Spleen (tissue), 11 donors: ENCODE data around the gene RERE. TPM values are rescaled to one million over a fixed set of nuclear protein-coding genes. Genes with fewer than 3 reads are reported as not detected.
"Not testable (repeated sequence)": the region's sequence is repeated elsewhere in the genome, so short reads cannot be mapped to it uniquely, and the experiment has no call there.

ENCODE experiments used
- DNase-seq: peaks from one replicate; pipeline ENCODE4 v3.0.0-alpha.2; 2020
- H3K27ac ChIP-seq, 8 donors: fragments of 200-600 bp; sonication (generic) in 7 of 8; 1 replicate in 4 of 8; 2 replicates in 4 of 8; pipeline versions ENCODE4 v1.5.0 to v1.8.0; 2016 to 2021; ENCODE audit warnings: inconsistent platforms in 4 of 8, mild to moderate bottlenecking in 4 of 8, moderate library complexity in 1 of 8
- H3K27me3 ChIP-seq, 7 donors: fragments of 200-600 bp; sonication (generic) in 6 of 7; replicated peaks in 1 of 7; 1 replicate in 4 of 7; 2 replicates in 3 of 7; pipeline versions ENCODE4 v1.5.0 to v1.8.0; 2016 to 2021; ENCODE audit warnings: inconsistent platforms in 3 of 7, mild to moderate bottlenecking in 1 of 7
- H3K36me3 ChIP-seq, 6 donors: fragments of 200-600 bp; sonication (generic) in 5 of 6; 1 replicate in 4 of 6; 2 replicates in 2 of 6; pipeline versions ENCODE4 v1.5.0 to v1.8.0; 2016 to 2021; ENCODE audit warnings: inconsistent platforms in 2 of 6
- H3K4me1 ChIP-seq, 6 donors: fragments of 200-600 bp; sonication (generic) in 5 of 6; 1 replicate in 3 of 6; 2 replicates in 3 of 6; pipeline versions ENCODE4 v1.5.0 to v1.8.0; 2016 to 2021; ENCODE audit warnings: inconsistent platforms in 3 of 6
- H3K4me3 ChIP-seq, 8 donors: fragments of 200-600 bp; sonication (generic) in 7 of 8; 1 replicate in 4 of 8; 2 replicates in 4 of 8; pipeline versions ENCODE4 v1.5.0 to v1.8.0; 2016 to 2021; ENCODE audit warnings: inconsistent platforms in 4 of 8, mild to moderate bottlenecking in 4 of 8, moderate library complexity in 2 of 8
- H3K9me3 ChIP-seq, 8 donors: fragments of 200-600 bp; sonication (generic) in 7 of 8; 1 replicate in 4 of 8; 2 replicates in 4 of 8; pipeline versions ENCODE4 v1.5.0 to v1.8.0; 2016 to 2021; ENCODE audit warnings: inconsistent platforms in 4 of 8
- CTCF ChIP-seq, 11 experiments: fragments of 200-600 bp in 7 of 11; fragments of 450-650 bp in 4 of 11; sonication (generic) in 4 of 11; IDR thresholded peaks in 8 of 11; conservative IDR thresholded peaks in 3 of 11; 1 replicate in 7 of 11; 2 replicates in 4 of 11; pipeline versions ENCODE4 v1.4.0 to v1.8.0; 2016 to 2021; ENCODE audit warnings: antibody characterized with exemption in 11 of 11, inconsistent platforms in 4 of 11, mild to moderate bottlenecking in 1 of 11
- POLR2A ChIP-seq, 3 donors: fragments of 450-650 bp; IDR thresholded peaks; one replicate each; pipeline ENCODE4 v1.5.1; 2017; ENCODE audit warnings: antibody characterized with exemption in 3 of 3, mild to moderate bottlenecking in 1 of 3
- POLR2AphosphoS5 ChIP-seq, 3 donors: sonication (generic); formaldehyde crosslinking; IDR thresholded peaks; one replicate each; pipeline ENCODE4 v1.5.1; 2017; ENCODE audit warnings: antibody characterized with exemption in 3 of 3
- WGBS, 5 donors: extraction: QIAGEN DNeasy Blood & Tissue Kit in 3 of 5; methylation state at CpG; one replicate each; pipeline versions ENCODE4 v1.1.5 to v1.1.7; 2013 to 2018; 5-methylcytosine and 5-hydroxymethylcytosine counted together
- intact Hi-C: fragments of 100-400 bp; cut with DNase I; formaldehyde crosslinking; loops from one replicate; pipeline ENCODE4 v1.15.0; 2023; ENCODE audit warnings: low total_unique reads
- polyA plus RNA-seq, 3 donors: library from polyadenylated mRNA; stranded (reverse); fragments of 200-250 nt; gene quantifications; one replicate each; pipeline ENCODE4 v1.2.1, GENCODE V29; 2013
- total RNA-seq, 7 donors: library from RNA; depleted of rRNA in 3 of 7; stranded (reverse); fragments of >200 nt in 3 of 7; fragmentation: NEBNext Ultra II Directional in 4 of 7; extraction: Animal tissue kit (Norgen Biotek cat#: 25700) in 4 of 7; gene quantifications; one replicate each; pipeline versions ENCODE4 v1.1.0 to v1.2.1, GENCODE V29; 2016 to 2021
- donor health status: healthy with polysubstance abuse.
- donor health status: DM: no; HTN: no; CAD: no; lungs with moderate emphysema.
- donor health status: DM: no; HTN: no; CAD: no.
- donor health status: Bipolar disorder and iron deficiency.
- donor health status: healthy.
- donor health status: DM: no; HTN: no; CAD: no.
- donor health status: DM: yes; HTN: yes; CAD: no.

The RERE gene
- total and polyA plus RNA-seq, 10 donors = 10.3 to 149 (median 117) TPM

- 58 to 73% (median 72%) methylated on average over 3 of the region's 3 CpGs for WGBS, 5 donors
- Histone ChIP-seq H3K27ac (no peak overlapping the region), H3K9me3 (no peaks in the 10 kb centered on the region), H3K27me3 (no peaks in the 10 kb centered on the region), H3K4me1 (peaks cover 0 to 12% (median 5%) of the 10 kb centered on the region in 6 donors), H3K36me3 (no peaks in the 10 kb centered on the region), H3K4me3 (no peak overlapping the region)
- intact Hi-C loops = no loop called here
- TF ChIP-seq POLR2A (IDR thresholded peaks at IDR 0.05) (no peak), POLR2AphosphoS5 (IDR thresholded peaks at IDR 0.05) (no peak), CTCF (IDR thresholded peaks at IDR 0.05 in 8 of 11, conservative IDR thresholded peaks at IDR 0.05 in 3 of 11) (no peak)
- DNase-seq = no peak
Measured at GRCh38 chr1:8841395-8841794, 24.0 kb upstream of the RERE start.

GRCh38 chr1:8839990-8840389 is 22.6 kb upstream of the RERE start:
- intact Hi-C loops = no loop called here
- H3K36me3 ChIP-seq = no peaks in the 10 kb centered on the region
- WGBS, 5 donors = 85 to 94% (median 91%) methylated on average over 7 of the region's 7 CpGs

GRCh38 chr1:8835941-8836643 is 18.7 kb upstream of the RERE start:
- intact Hi-C loops = no loop called here
- no peaks in the 10 kb centered on the region for H3K4me1 ChIP-seq
- DNase-seq = no peak
- TF ChIP-seq CTCF (IDR thresholded peaks at IDR 0.05 in 8 of 11, conservative IDR thresholded peaks at IDR 0.05 in 3 of 11) = no peak
- WGBS, 5 donors = 70 to 91% (median 88%) methylated on average over 14 of the region's 14 CpGs
- H3K27me3 ChIP-seq = no peaks in the 10 kb centered on the region
- no peak overlapping the region for H3K27ac ChIP-seq
- H3K9me3 ChIP-seq = no peaks in the 10 kb centered on the region
- H3K4me3 ChIP-seq = no peak overlapping the region
- no peaks in the 10 kb centered on the region for H3K36me3 ChIP-seq

More at GRCh38 chr1:8839990-8840389, 22.6 kb upstream of the RERE start:
- Histone ChIP-seq H3K27me3 (no peaks in the 10 kb centered on the region), H3K4me1 (peaks cover 0 to 9% (median 3%) of the 10 kb centered on the region in 6 donors), H3K4me3 (no peak overlapping the region), H3K27ac (no peak overlapping the region), H3K9me3 (no peaks in the 10 kb centered on the region)
- TF ChIP-seq POLR2A (IDR thresholded peaks at IDR 0.05) (no peak), CTCF (IDR thresholded peaks at IDR 0.05 in 8 of 11, conservative IDR thresholded peaks at IDR 0.05 in 3 of 11) (no peak), POLR2AphosphoS5 (IDR thresholded peaks at IDR 0.05) (no peak)
- no peak for DNase-seq

- intact Hi-C loops = no loop called here
- DNase-seq = no peak
- H3K27ac ChIP-seq = no peak overlapping the region
- no peaks in the 10 kb centered on the region for H3K27me3 ChIP-seq
- H3K9me3 ChIP-seq = no peaks in the 10 kb centered on the region
- WGBS, 5 donors = 68 to 75% (median 71%) methylated on average over 4 of the region's 4 CpGs
- H3K4me1 ChIP-seq = peaks cover 6 to 15% (median 10%) of the 10 kb centered on the region in 6 donors
- no peak for TF ChIP-seq POLR2AphosphoS5 (IDR thresholded peaks at IDR 0.05)
- TF ChIP-seq CTCF (IDR thresholded peaks at IDR 0.05 in 8 of 11, conservative IDR thresholded peaks at IDR 0.05 in 3 of 11) = no peak
- no peak for TF ChIP-seq POLR2A (IDR thresholded peaks at IDR 0.05)
- no peaks in the 10 kb centered on the region for H3K36me3 ChIP-seq
- H3K4me3 ChIP-seq = no peak overlapping the region
Measured at GRCh38 chr1:8831340-8831739, 13.9 kb upstream of the RERE start.

GRCh38 chr1:8830732-8831131 is 13.3 kb upstream of the RERE start:
- intact Hi-C loops = not testable (repeated sequence)
- WGBS, 5 donors = 82 to 89% (median 85%) methylated on average over 10 of the region's 10 CpGs

More at GRCh38 chr1:8830732-8831131, 13.3 kb upstream of the RERE start:
- not testable (repeated sequence) for H3K27ac ChIP-seq, H3K36me3 ChIP-seq, H3K4me3 ChIP-seq, H3K9me3 ChIP-seq, DNase-seq, H3K27me3 ChIP-seq
- H3K4me1 ChIP-seq = peaks cover 6 to 21% (median 14%) of the 10 kb centered on the region in 6 donors
